K562 (cell line): ENCODE measurements around the gene LRRC26. TPM values are rescaled to one million over a fixed set of nuclear protein-coding genes. Genes with fewer than 3 reads are reported as not detected.
A peak's percentile ranks its signal among the peaks of the same experiment; 100 is the strongest.

Experiments used
- ATAC-seq: fragments of 200-7000 bp; cut with Tn5 transposase; 3 replicates; pipeline ENCODE4 v1.9.1; 2020; ENCODE audit warnings: moderate library complexity
- BruUV-seq: library from RNA; stranded (reverse); fragments of 400-500 nt; replicated peaks from 2 replicates; lab custom pipeline; 2021; lab: Mats Ljungman, UMichigan
- CTCF ChIA-PET: fragments of 300-600 bp; formaldehyde crosslinking; extraction: SDS; loops from one replicate; lab custom pipeline; 2021; ENCODE audit warnings: low intra/inter-chr PET ratio; lab: Yijun Ruan, JAX
- POLR2A ChIA-PET: fragments of 300-600, 350-650 bp; sonication (Branson Sonifier 250); formaldehyde crosslinking; extraction: SDS; loops from one replicate; lab custom pipeline; 2021; ENCODE audit warnings: antibody characterized with exemption, inconsistent platforms; lab: Yijun Ruan, JAX
- DNase-seq, 4 experiments: peaks; one replicate each; pipeline versions ENCODE4 v3.0.0 to v3.0.0-alpha.2; 2011 to 2018; ENCODE audit warnings: low spot score in 3 of 4, mixed read lengths in 3 of 4; ENCODE audit errors: extremely low read depth in 1 of 4
- FAIRE-seq: peaks from 2 replicates; lab custom pipeline; 2011; peaks lifted over from hg19 to GRCh38; lab: Jason Lieb, UNC
- H2AFZ ChIP-seq: 2 replicates; pipeline ENCODE4 v1.6.0; 2011; ENCODE audit warnings: low read depth, low read length, control low read depth, inconsistent platforms
- H3K27ac ChIP-seq: fragments of 200-600 bp; 3 replicates; pipeline ENCODE4 v1.8.0; 2011; ENCODE audit warnings: low read depth, mild to moderate bottlenecking, control low read depth, inconsistent platforms, low read length, moderate library complexity, mixed read lengths; ENCODE audit errors: extremely low read depth
- H3K27me3 ChIP-seq, 2 experiments: fragments of 300-600 bp in 1 of 2; 2 replicates in 1 of 2; 3 replicates in 1 of 2; pipeline versions ENCODE4 v1.6.0 to v1.8.0; 2011; ENCODE audit warnings: inconsistent platforms in 2 of 2, low read length in 2 of 2, mild to moderate bottlenecking in 1 of 2, mixed read lengths in 1 of 2, moderate library complexity in 1 of 2; ENCODE audit not compliant: control insufficient read depth in 2 of 2, insufficient read depth in 2 of 2
- H3K36me3 ChIP-seq: fragments of 300-600 bp; 3 replicates; pipeline ENCODE4 v1.8.0; 2011; ENCODE audit warnings: mild to moderate bottlenecking, low read length, inconsistent platforms; ENCODE audit not compliant: control insufficient read depth, insufficient read depth
- H3K4me1 ChIP-seq, 2 experiments: fragments of 200-600 bp in 1 of 2; replicated peaks in 1 of 2; 2 replicates in 1 of 2; 3 replicates in 1 of 2; pipeline versions ENCODE4 v1.5.1 to v1.8.0; 2011; ENCODE audit warnings: inconsistent platforms in 2 of 2, low read length in 2 of 2, mild to moderate bottlenecking in 1 of 2, mixed read lengths in 1 of 2, moderate library complexity in 1 of 2; ENCODE audit not compliant: control insufficient read depth in 2 of 2, insufficient read depth in 2 of 2
- H3K4me2 ChIP-seq: 2 replicates; pipeline ENCODE4 v1.6.1; 2011; ENCODE audit warnings: low read length, control low read depth, inconsistent platforms, mixed read lengths; ENCODE audit not compliant: insufficient read depth
- H3K4me3 ChIP-seq: fragments of 200-600 bp; sonication (generic), shearing (Covaris generic); 2 replicates; pipeline ENCODE4 v1.5.1; 2016; ENCODE audit warnings: control low read depth, inconsistent platforms
- H3K79me2 ChIP-seq: fragments of 200-600 bp; 3 replicates; pipeline ENCODE4 v1.8.0; 2011; ENCODE audit warnings: low read length, inconsistent platforms; ENCODE audit not compliant: control insufficient read depth, insufficient read depth
- H3K9ac ChIP-seq, 2 experiments: 2 replicates each; pipeline versions ENCODE4 v1.6.0 to v1.6.1; 2011; ENCODE audit warnings: low read depth in 2 of 2, low read length in 2 of 2, control low read depth in 1 of 2, inconsistent platforms in 1 of 2, mild to moderate bottlenecking in 1 of 2, mixed read lengths in 1 of 2; ENCODE audit not compliant: insufficient read depth in 1 of 2
- H3K9me1 ChIP-seq: one replicate; pipeline ENCODE4 v1.6.0; 2011; ENCODE audit warnings: inconsistent platforms, mild to moderate bottlenecking, low read length, moderate library complexity; ENCODE audit not compliant: control insufficient read depth, insufficient read depth
- H3K9me3 ChIP-seq: replicated peaks from 2 replicates; pipeline ENCODE4 v1.5.1; 2011; ENCODE audit warnings: low read depth, low read length, inconsistent platforms; ENCODE audit not compliant: control insufficient read depth, insufficient read depth
- H4K20me1 ChIP-seq: replicated peaks from 2 replicates; pipeline ENCODE4 v1.6.1; 2011; ENCODE audit warnings: low read length, inconsistent platforms, mixed read lengths; ENCODE audit not compliant: control insufficient read depth, insufficient read depth
- ZBTB17 ChIP-seq: fragments of 450-650 bp; formaldehyde crosslinking; IDR thresholded peaks from 2 replicates; pipeline ENCODE4 v1.4.0; 2020; ENCODE audit warnings: mild to moderate bottlenecking
- WGBS: fragments of 100-300 bp; shearing (Covaris generic); methylation state at CpG from one replicate; pipeline ENCODE4 v1.1.6; 2016; ENCODE audit warnings: low coverage, mixed read lengths; ENCODE audit not compliant: insufficient coverage; ENCODE audit errors: missing lambda C conversion rate; 5-methylcytosine and 5-hydroxymethylcytosine counted together
- in situ Hi-C: fragments of 300-500 bp; cut with MboI; formaldehyde crosslinking; loops from 4 replicates; pipeline ENCODE4 v1.15.0; 2018; ENCODE audit warnings: inconsistent platforms, mixed read lengths
- intact Hi-C: fragments of 100-400 bp; cut with micrococcal nuclease; formaldehyde crosslinking; loops from 2 replicates; pipeline ENCODE4 v1.14.2; 2022
- polyA plus RNA-seq, 8 experiments: library from polyadenylated mRNA; depleted of rRNA in 4 of 8; stranded (reverse) in 5 of 8; unstranded in 3 of 8; fragments of >200 nt; fragmentation: Nextera tagmentation in 2 of 8; fragmentation: Illumina TruSeq in 1 of 8; extraction: Ambion mirVana in 2 of 8; extraction: Trizol in 1 of 8; gene quantifications; 2 replicates each; pipeline versions ENCODE4 v1.2.1 to v1.2.3, GENCODE V29; 2011 to 2014; ENCODE audit warnings: inconsistent platforms in 1 of 8, missing spikeins in 1 of 8
- total RNA-seq, 7 experiments: library from RNA; depleted of rRNA in 6 of 7; stranded (reverse); fragments of >200 nt in 6 of 7; fragmentation: Illumina TruSeq in 2 of 7; extraction: Trizol in 2 of 7; gene quantifications; 2 replicates each; pipeline versions ENCODE4 v1.2.1 to v1.2.3, GENCODE V29; 2011 to 2021; ENCODE audit warnings: low replicate concordance in 1 of 7
- TF ChIP-seq, protein P1 (sequence below), 2 experiments: fragments of 450-650 bp; formaldehyde crosslinking in 1 of 2; IDR thresholded peaks; 2 replicates each; pipeline versions ENCODE4 v1.4.0 to v1.6.1; 2014 to 2020; ENCODE audit warnings: mild to moderate bottlenecking in 2 of 2, borderline replicate concordance in 1 of 2, low read depth in 1 of 2

The LRRC26 gene
- total and polyA plus RNA-seq, 9 of the 15 experiments (the other 6 are each of a cell fraction or from before 2014, with no cell fraction given), result not detected

DNA sequence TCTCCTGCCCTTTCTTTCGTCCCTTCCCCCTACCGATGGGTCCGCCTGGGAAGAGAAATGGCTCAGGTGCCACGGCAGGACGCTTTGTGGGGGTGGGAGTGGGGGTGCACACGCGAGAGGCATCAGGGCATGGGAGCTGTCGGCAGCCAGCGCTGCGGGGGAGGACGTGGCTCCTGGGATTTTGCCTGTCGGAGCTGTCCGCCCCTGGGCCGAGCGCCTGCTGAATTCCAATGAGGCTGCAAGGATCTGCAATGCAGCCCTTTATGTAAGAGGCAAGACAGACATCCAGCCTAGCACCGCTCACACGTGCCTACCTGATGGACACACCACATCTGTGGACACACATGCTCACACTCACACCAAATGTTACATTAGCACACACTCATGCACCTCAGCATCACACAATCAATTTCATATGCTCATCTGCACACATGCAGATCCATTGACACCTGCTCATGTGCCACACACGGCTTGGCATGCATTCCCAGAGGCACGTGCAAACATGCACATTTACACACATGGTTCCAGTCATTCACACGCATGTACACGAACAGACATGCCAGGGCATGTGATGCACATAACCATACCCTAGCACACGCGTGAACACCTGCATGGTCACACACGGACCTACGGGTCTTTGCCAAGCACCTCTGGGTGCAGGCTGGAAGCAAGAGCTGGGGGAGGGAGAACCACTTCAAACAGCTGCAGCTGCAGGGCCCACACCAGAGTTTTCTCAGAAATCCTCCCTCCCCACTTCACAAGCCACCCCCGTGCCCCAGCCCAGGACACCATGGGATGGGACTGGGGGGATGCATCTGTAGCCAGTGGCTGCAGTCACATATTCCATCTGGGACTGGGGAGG is 29.5 kb downstream of the LRRC26 start:
- no peaks in the 10 kb centered on the region for H3K36me3 ChIP-seq
- H3K27me3 ChIP-seq, result peaks cover 43 to 84% of the 10 kb centered on the region in 2 experiments; a peak in 4 of 5 replicates
- peak in 1 of 4 experiments; percentile 5 for DNase-seq
- H2AFZ ChIP-seq, result no peak overlapping the region
- no peak for FAIRE-seq
- H3K9me1 ChIP-seq, result no peaks in the 10 kb centered on the region
- no peak overlapping the region for H3K27ac ChIP-seq
- TF ChIP-seq ZBTB17 (CRISPR knock-in tag), result no peak
- TF ChIP-seq, protein P1, sequence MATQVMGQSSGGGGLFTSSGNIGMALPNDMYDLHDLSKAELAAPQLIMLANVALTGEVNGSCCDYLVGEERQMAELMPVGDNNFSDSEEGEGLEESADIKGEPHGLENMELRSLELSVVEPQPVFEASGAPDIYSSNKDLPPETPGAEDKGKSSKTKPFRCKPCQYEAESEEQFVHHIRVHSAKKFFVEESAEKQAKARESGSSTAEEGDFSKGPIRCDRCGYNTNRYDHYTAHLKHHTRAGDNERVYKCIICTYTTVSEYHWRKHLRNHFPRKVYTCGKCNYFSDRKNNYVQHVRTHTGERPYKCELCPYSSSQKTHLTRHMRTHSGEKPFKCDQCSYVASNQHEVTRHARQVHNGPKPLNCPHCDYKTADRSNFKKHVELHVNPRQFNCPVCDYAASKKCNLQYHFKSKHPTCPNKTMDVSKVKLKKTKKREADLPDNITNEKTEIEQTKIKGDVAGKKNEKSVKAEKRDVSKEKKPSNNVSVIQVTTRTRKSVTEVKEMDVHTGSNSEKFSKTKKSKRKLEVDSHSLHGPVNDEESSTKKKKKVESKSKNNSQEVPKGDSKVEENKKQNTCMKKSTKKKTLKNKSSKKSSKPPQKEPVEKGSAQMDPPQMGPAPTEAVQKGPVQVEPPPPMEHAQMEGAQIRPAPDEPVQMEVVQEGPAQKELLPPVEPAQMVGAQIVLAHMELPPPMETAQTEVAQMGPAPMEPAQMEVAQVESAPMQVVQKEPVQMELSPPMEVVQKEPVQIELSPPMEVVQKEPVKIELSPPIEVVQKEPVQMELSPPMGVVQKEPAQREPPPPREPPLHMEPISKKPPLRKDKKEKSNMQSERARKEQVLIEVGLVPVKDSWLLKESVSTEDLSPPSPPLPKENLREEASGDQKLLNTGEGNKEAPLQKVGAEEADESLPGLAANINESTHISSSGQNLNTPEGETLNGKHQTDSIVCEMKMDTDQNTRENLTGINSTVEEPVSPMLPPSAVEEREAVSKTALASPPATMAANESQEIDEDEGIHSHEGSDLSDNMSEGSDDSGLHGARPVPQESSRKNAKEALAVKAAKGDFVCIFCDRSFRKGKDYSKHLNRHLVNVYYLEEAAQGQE (IDR thresholded peaks at IDR 0.05; ENCODE audit: borderline replicate concordance), result peak; percentile 49
- TF ChIP-seq, protein P1 (CRISPR knock-in tag; IDR thresholded peaks at IDR 0.05; ENCODE audit: low read depth), result no peak
- in situ Hi-C loops (no loop called here), intact Hi-C loops (no loop called here)
- no peak for ATAC-seq
- H4K20me1 ChIP-seq, result peaks cover 24% of the 10 kb centered on the region
- H3K4me3 ChIP-seq, result no peak overlapping the region
- BruUV-seq, result no TSS peak
- peaks cover 0 to 52% of the 10 kb centered on the region in 2 experiments; a peak in 2 of 5 replicates for H3K4me1 ChIP-seq
- ChIA-PET POLR2A (interaction anchor here (0.8 to 2.5 kb wide), 4 partner anchors 10 to 87 kb away, joined by 4 to 22 read pairs (median 10); partner anchors contain the start of gene ENTPD2), CTCF (no interaction called here)
- no peaks in the 10 kb centered on the region for H3K79me2 ChIP-seq
- 5% methylated on average over 23 of the region's 26 CpGs for WGBS
- no peak overlapping the region for H3K4me2 ChIP-seq
- no peak overlapping the region for H3K9ac ChIP-seq
- H3K9me3 ChIP-seq, result no peaks in the 10 kb centered on the region
